Stomach (tissue), 9 donors: Measurements from ENCODE around the gene ACSM5. TPM values are rescaled to one million over a fixed set of nuclear protein-coding genes. Genes with fewer than 3 reads are reported as not detected.
A peak's percentile ranks its signal among the peaks of the same experiment; 100 is the strongest.

Source experiments
- DNase-seq, 2 donors: peaks; one replicate each; pipeline versions ENCODE4 v3.0.0 to v3.0.0-alpha.2; 2013 to 2019
- H3K27ac ChIP-seq, 5 donors: fragments of 200-600 bp in 4 of 5; sonication (generic) in 4 of 5; one replicate each; pipeline ENCODE4 v1.5.1; 2013 to 2019; ENCODE audit warnings: mild to moderate bottlenecking in 1 of 5, moderate library complexity in 1 of 5
- H3K27me3 ChIP-seq, 3 donors: fragments of 200-600 bp; sonication (generic); one replicate each; pipeline ENCODE4 v1.5.1; 2017 to 2019; ENCODE audit warnings: mixed run types in 1 of 3
- H3K36me3 ChIP-seq, 4 donors: fragments of 200-600 bp; sonication (generic); 1 replicate in 3 of 4; 2 replicates in 1 of 4; pipeline ENCODE4 v1.5.1; 2016 to 2019
- H3K4me1 ChIP-seq, 4 donors: fragments of 200-600 bp; sonication (generic); one replicate each; pipeline ENCODE4 v1.5.1; 2016 to 2019
- H3K4me3 ChIP-seq, 4 donors: fragments of 200-600 bp; sonication (generic) in 3 of 4; one replicate each; pipeline ENCODE4 v1.5.1; 2016 to 2019; ENCODE audit warnings: mild to moderate bottlenecking in 1 of 4
- H3K9me3 ChIP-seq, 4 donors: fragments of 200-600 bp; sonication (generic); one replicate each; pipeline ENCODE4 v1.5.1; 2016 to 2019
- CTCF ChIP-seq, 7 experiments: fragments of 450-650 bp in 4 of 7; fragments of 200-600 bp in 3 of 7; sonication (generic) in 3 of 7; IDR thresholded peaks; one replicate each; pipeline ENCODE4 v1.5.1; 2016 to 2019; ENCODE audit warnings: antibody characterized with exemption in 7 of 7, control low read depth in 2 of 7, mild to moderate bottlenecking in 1 of 7
- EP300 ChIP-seq: sonication (generic); formaldehyde crosslinking; IDR thresholded peaks from one replicate; pipeline ENCODE4 v1.6.1; 2017; ENCODE audit warnings: antibody characterized with exemption
- POLR2A ChIP-seq, 4 donors: fragments of 450-650 bp; IDR thresholded peaks; one replicate each; pipeline ENCODE4 v1.6.1; 2016; ENCODE audit warnings: antibody characterized with exemption in 4 of 4, control low read depth in 2 of 4, mild to moderate bottlenecking in 1 of 4, moderate library complexity in 1 of 4
- POLR2AphosphoS5 ChIP-seq, 3 donors: sonication (generic); formaldehyde crosslinking; IDR thresholded peaks; one replicate each; pipeline ENCODE4 v1.6.1; 2016; ENCODE audit warnings: antibody characterized with exemption in 3 of 3
- WGBS, 5 donors: extraction: QIAGEN DNeasy Blood & Tissue Kit in 3 of 5; methylation state at CpG; one replicate each; pipeline versions ENCODE4 v1.1.5 to v1.1.7; 2013 to 2018; 5-methylcytosine and 5-hydroxymethylcytosine counted together
- intact Hi-C: fragments of 100-400 bp; cut with DNase I; formaldehyde crosslinking; loops from one replicate; pipeline ENCODE4 v1.15.1; 2023; ENCODE audit warnings: low total_unique reads
- polyA plus RNA-seq, 3 donors: library from polyadenylated mRNA; stranded (reverse); fragments of 200-250 nt; gene quantifications; one replicate each; pipeline ENCODE4 v1.2.3, GENCODE V29; 2013
- total RNA-seq, 5 donors: library from RNA; depleted of rRNA; stranded (reverse); fragments of >200 nt; gene quantifications; one replicate each; pipeline versions ENCODE4 v1.1.0 to v1.2.3, GENCODE V29; 2014 to 2016
- donor health status: healthy with polysubstance abuse.
- donor health status: Bipolar disorder and iron deficiency.
- donor health status: healthy.

Gene ACSM5
- total and polyA plus RNA-seq, 8 donors: 1.1 to 4.6 (median 2.3) TPM; not detected in 2

DNA sequence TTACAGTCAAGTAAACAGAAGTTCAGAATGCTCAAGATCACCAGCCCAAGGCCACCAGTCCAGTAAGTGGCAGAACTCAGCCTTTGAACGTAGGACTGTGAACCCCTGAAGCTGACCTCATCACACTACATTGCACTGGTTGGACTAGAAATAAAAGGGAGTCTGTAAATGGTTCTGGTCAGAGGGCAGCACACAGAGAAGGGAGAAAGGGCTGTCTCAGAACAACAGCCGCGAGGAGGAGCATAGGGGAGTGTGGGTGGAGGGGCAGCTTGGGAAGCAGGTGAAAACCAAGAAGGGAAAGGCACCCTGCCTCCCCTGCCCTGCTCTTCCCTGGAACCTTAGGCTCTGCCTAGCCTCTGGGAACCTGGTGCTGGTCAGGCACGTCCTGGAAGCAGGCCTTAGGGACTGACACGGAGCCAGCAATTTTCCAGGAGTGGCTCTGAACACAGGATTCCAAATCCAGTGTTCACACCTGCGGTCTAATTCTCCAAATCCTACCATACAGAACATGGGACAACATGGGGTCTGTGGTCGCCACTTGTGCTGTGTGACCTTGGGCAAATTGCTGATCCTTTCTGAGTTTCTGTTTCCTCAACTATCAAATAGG is 11.8 kb upstream of the ACSM5 start:
- Histone ChIP-seq H3K27ac (peak overlapping the region; percentile 20 to 77 (median 72)), H3K9me3 (no peaks in the 10 kb centered on the region), H3K36me3 (no peaks in the 10 kb centered on the region), H3K27me3 (no peaks in the 10 kb centered on the region), H3K4me3 (peak overlapping the region; percentile 14 to 34 (median 20)), H3K4me1 (peaks cover 12 to 28% (median 14%) of the 10 kb centered on the region in 4 donors)
- intact Hi-C loops: no loop called here
- DNase-seq: peak in 1 of 2 donors; percentile 36
- TF ChIP-seq CTCF (IDR thresholded peaks at IDR 0.05) (no peak), POLR2AphosphoS5 (IDR thresholded peaks at IDR 0.05) (no peak), EP300 (no peak)
- 33 to 58% (median 46%) methylated on average over 7 of the region's 7 CpGs for WGBS, 5 donors

DNA sequence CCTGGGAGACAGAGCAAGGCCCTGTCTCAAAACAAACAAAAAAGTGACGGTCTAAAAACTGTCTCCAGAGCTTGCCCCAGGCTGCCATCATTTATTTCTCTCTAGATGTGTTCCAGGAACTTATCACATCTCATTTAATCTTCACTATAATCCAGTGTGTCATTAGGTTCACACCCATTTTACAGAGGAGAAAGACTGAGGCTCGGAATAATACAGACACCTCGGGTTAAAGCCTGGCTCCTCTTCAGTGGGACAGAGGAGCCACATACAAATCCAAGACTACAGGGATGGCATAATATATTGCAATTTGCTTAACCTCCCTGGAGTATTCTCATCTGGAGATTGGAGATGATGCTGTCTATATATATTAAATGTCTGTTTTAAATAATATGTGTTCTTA is 10.7 kb upstream of the ACSM5 start:
- H3K4me1 ChIP-seq: peaks cover 7 to 23% (median 12%) of the 10 kb centered on the region in 4 donors
- intact Hi-C loops: no loop called here
- TF ChIP-seq POLR2A (IDR thresholded peaks at IDR 0.05): no peak
- TF ChIP-seq CTCF (IDR thresholded peaks at IDR 0.05): no peak
- TF ChIP-seq POLR2AphosphoS5 (IDR thresholded peaks at IDR 0.05): no peak
- no peaks in the 10 kb centered on the region for H3K27me3 ChIP-seq
- no peaks in the 10 kb centered on the region for H3K36me3 ChIP-seq
- WGBS, 5 donors: 70 to 83% (median 75%) methylated on average over 3 of the region's 3 CpGs
- no peaks in the 10 kb centered on the region for H3K9me3 ChIP-seq
- H3K4me3 ChIP-seq: peak overlapping the region; percentile 15 to 34 (median 21)
- no peak for DNase-seq
- H3K27ac ChIP-seq: peak overlapping the region; percentile 20 to 77 (median 72)

DNA sequence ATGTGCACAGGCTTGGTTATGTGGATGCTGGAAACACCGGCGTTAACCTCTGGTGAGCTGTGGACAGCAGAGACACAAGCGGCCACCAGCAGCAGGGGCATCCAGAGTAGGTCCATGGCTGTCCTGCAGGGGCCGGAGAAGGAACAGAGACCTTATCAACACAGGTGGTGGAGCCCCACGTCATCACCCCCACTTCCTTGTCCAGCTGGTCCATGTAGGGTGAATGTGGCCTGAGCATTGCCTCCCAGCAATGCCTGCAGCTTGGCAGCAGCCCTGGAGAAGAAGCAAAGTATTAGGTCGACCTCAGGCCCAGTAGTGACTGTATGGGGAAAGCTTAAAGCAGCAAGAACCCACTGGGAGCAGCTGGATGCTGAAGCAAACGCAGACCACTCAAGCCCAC is 10.1 kb upstream of the ACSM5 start:
- H3K36me3 ChIP-seq: no peaks in the 10 kb centered on the region
- no peaks in the 10 kb centered on the region for H3K27me3 ChIP-seq
- peak overlapping the region; percentile 20 to 85 (median 72) for H3K27ac ChIP-seq
- H3K4me3 ChIP-seq: peak overlapping the region; percentile 15 to 34 (median 21)
- peaks cover under 1 to 17% (median 6%) of the 10 kb centered on the region in 4 donors for H3K4me1 ChIP-seq
- intact Hi-C loops: no loop called here
- whole genome bisulfite sequencing, 5 donors: 17 to 58% (median 39%) methylated on average over 2 to 7 of the region's 7 CpGs
- peak in 1 of 7 experiments; percentile 8 for TF ChIP-seq CTCF (IDR thresholded peaks at IDR 0.05)
- no peak for TF ChIP-seq EP300
- TF ChIP-seq POLR2A (IDR thresholded peaks at IDR 0.05): no peak
- TF ChIP-seq POLR2AphosphoS5 (IDR thresholded peaks at IDR 0.05): peak in 1 of 3 donors; percentile 56
- no peaks in the 10 kb centered on the region for H3K9me3 ChIP-seq
- DNase-seq: peak; percentile 17 to 79

DNA sequence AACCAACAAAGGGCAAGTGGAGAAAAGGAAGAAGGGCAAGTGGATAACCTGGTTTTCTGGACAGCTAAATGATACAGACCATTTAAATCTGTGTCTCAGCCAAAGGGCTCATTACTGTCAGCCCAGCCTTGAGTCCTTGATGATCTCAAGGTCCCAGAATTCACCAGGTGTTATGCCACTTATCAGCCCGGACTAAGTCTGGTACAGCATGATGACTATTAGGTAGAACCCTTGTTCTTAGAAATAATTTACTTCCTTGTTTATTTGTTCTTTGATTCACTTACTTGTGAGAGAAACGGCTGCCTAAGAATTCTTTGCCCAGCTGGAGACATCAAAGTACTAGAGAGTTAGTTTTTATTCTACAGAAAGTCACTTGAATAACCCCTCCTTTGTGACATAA is 8.3 kb upstream of the ACSM5 start:
- DNase-seq: no peak
- Histone ChIP-seq H3K4me3 (no peak overlapping the region), H3K4me1 (peaks cover 0 to 11% (median 2%) of the 10 kb centered on the region in 4 donors), H3K36me3 (no peaks in the 10 kb centered on the region), H3K27me3 (no peaks in the 10 kb centered on the region), H3K27ac (peak overlapping the region; percentile 53 to 77 (median 67)), H3K9me3 (no peaks in the 10 kb centered on the region)
- TF ChIP-seq POLR2A (IDR thresholded peaks at IDR 0.05) (no peak), POLR2AphosphoS5 (IDR thresholded peaks at IDR 0.05) (no peak), CTCF (IDR thresholded peaks at IDR 0.05) (no peak), EP300 (no peak)
- intact Hi-C loops: no loop called here
- 19 to 36% (median 32%) methylated on average over 2 of the region's 2 CpGs for WGBS, 5 donors
